GM23338 (cell line): ENCODE results near the gene MAVS. TPM values are rescaled to one million over a fixed set of nuclear protein-coding genes. Genes with fewer than 3 reads are reported as not detected.

ENCODE experiments used
- ATAC-seq: fragments of 200-7000 bp; cut with Tn5 transposase; 3 replicates; pipeline ENCODE4 v1.9.1; 2020
- DNase-seq: peaks from one replicate; pipeline ENCODE4 v3.0.0-alpha.2; 2015; ENCODE audit warnings: low spot score
- H2AFZ ChIP-seq: fragments of 200-600 bp; sonication (generic); 2 replicates; pipeline ENCODE4 v1.8.0; 2016; ENCODE audit warnings: antibody characterized with exemption, mild to moderate bottlenecking, moderate library complexity
- H3F3A ChIP-seq: fragments of 200-600 bp; sonication (generic); replicated peaks from 2 replicates; pipeline ENCODE4 v1.8.0; 2017; ENCODE audit warnings: antibody characterized with exemption, mixed run types, low read depth
- H3K27ac ChIP-seq: fragments of 200-600 bp; sonication (generic); 2 replicates; pipeline ENCODE4 v1.6.1; 2016; ENCODE audit warnings: low read depth
- H3K27me3 ChIP-seq: fragments of 200-600 bp; sonication (generic); 2 replicates; pipeline ENCODE4 v1.8.0; 2016; ENCODE audit warnings: mild to moderate bottlenecking, mixed run types, moderate library complexity; ENCODE audit not compliant: insufficient read depth
- H3K36me3 ChIP-seq: fragments of 200-600 bp; sonication (generic); 2 replicates; pipeline ENCODE4 v1.8.0; 2016; ENCODE audit warnings: mild to moderate bottlenecking; ENCODE audit not compliant: insufficient read depth
- H3K4me1 ChIP-seq: fragments of 200-600 bp; sonication (generic); 2 replicates; pipeline ENCODE4 v1.8.0; 2016; ENCODE audit warnings: mild to moderate bottlenecking, moderate library complexity; ENCODE audit not compliant: insufficient read depth
- H3K4me2 ChIP-seq: fragments of 200-600 bp; sonication (generic); 2 replicates; pipeline ENCODE4 v1.7.1; 2017; ENCODE audit warnings: mixed run types
- H3K4me3 ChIP-seq: fragments of 200-600 bp; sonication (generic); 2 replicates; pipeline ENCODE4 v1.6.1; 2016; ENCODE audit warnings: mixed run types
- H3K79me2 ChIP-seq: fragments of 200-600 bp; sonication (generic); replicated peaks from 2 replicates; pipeline ENCODE4 v1.8.0; 2017; ENCODE audit warnings: mild to moderate bottlenecking; ENCODE audit not compliant: insufficient read depth
- H3K9me2 ChIP-seq: fragments of 200-600 bp; sonication (generic); 2 replicates; pipeline ENCODE4 v1.8.0; 2017; ENCODE audit not compliant: insufficient read depth
- H4K20me1 ChIP-seq: fragments of 200-600 bp; sonication (generic); replicated peaks from 2 replicates; pipeline ENCODE4 v1.8.0; 2017; ENCODE audit warnings: mild to moderate bottlenecking; ENCODE audit not compliant: insufficient read depth
- H3K27ac Mint-ChIP-seq: 2 replicates; pipeline ENCODE4 v1.8.0; 2020; ENCODE audit warnings: inconsistent platforms, mild to moderate bottlenecking, moderate library complexity, mixed read lengths
- H3K27me3 Mint-ChIP-seq: 3 replicates; pipeline ENCODE4 v1.8.0; 2022; ENCODE audit warnings: low read depth, mild to moderate bottlenecking, moderate library complexity, mixed read lengths, inconsistent platforms; ENCODE audit not compliant: insufficient read depth, poor library complexity
- H3K36me3 Mint-ChIP-seq: 3 replicates; pipeline ENCODE4 v1.8.0; 2021; ENCODE audit warnings: low read depth, mild to moderate bottlenecking, inconsistent platforms, moderate library complexity, mixed read lengths
- H3K4me1 Mint-ChIP-seq: 3 replicates; pipeline ENCODE4 v1.8.0; 2020; ENCODE audit warnings: mild to moderate bottlenecking, inconsistent platforms, mixed read lengths
- H3K4me3 Mint-ChIP-seq: 3 replicates; pipeline ENCODE4 v1.8.0; 2021; ENCODE audit warnings: moderate library complexity, mild to moderate bottlenecking, inconsistent platforms, mixed read lengths
- H3K9me3 Mint-ChIP-seq: 3 replicates; pipeline ENCODE4 v1.8.0; 2020; ENCODE audit warnings: moderate library complexity, mild to moderate bottlenecking, inconsistent platforms, mixed read lengths
- CREB1 ChIP-seq: fragments of 250-450 bp; sonication (Bioruptor Pico); IDR thresholded peaks from 2 replicates; pipeline ENCODE4 v1.5.0; 2020; ENCODE audit warnings: low read depth, mild to moderate bottlenecking, moderate library complexity
- CTCF ChIP-seq, 2 experiments: fragments of 200-600 bp in 1 of 2; sonication (generic) in 1 of 2; conservative IDR thresholded peaks; 2 replicates each; pipeline versions ENCODE4 v1.5.1 to v1.6.1; 2016 to 2017; ENCODE audit warnings: antibody characterized with exemption in 2 of 2, low read depth in 2 of 2, mild to moderate bottlenecking in 2 of 2, moderate library complexity in 1 of 2
- ETS1 ChIP-seq: IDR thresholded peaks from 2 replicates; pipeline ENCODE4 v1.6.1; 2016; ENCODE audit warnings: antibody characterized with exemption
- EZH2 ChIP-seq: fragments of 200-600 bp; sonication (generic); IDR thresholded peaks from one replicate; pipeline ENCODE4 v1.8.0; 2017; ENCODE audit warnings: antibody characterized with exemption, mild to moderate bottlenecking, low read depth; ENCODE audit not compliant: unreplicated experiment
- EZH2phosphoT487 ChIP-seq: fragments of 200-600 bp; sonication (generic); IDR thresholded peaks from one replicate; pipeline ENCODE4 v1.8.1; 2018; ENCODE audit warnings: antibody characterized with exemption; ENCODE audit not compliant: unreplicated experiment
- POLR2AphosphoS5 ChIP-seq: IDR thresholded peaks from 2 replicates; pipeline ENCODE4 v1.6.1; 2016; ENCODE audit warnings: antibody characterized with exemption, low read depth
- REST ChIP-seq: IDR thresholded peaks from one replicate; pipeline ENCODE4 v1.6.1; 2018; ENCODE audit warnings: antibody characterized with exemption; ENCODE audit not compliant: unreplicated experiment
- STAT1 ChIP-seq: IDR thresholded peaks from one replicate; pipeline ENCODE4 v1.6.1; 2016; ENCODE audit warnings: antibody characterized with exemption; ENCODE audit not compliant: unreplicated experiment
- ZNF114 ChIP-seq: fragments of 250-450 bp; sonication (Bioruptor Pico); IDR thresholded peaks from 2 replicates; pipeline ENCODE4 v1.5.0; 2020; ENCODE audit warnings: mild to moderate bottlenecking, moderate library complexity
- ZNF331 ChIP-seq: fragments of 250-450 bp; sonication (Bioruptor Pico); IDR thresholded peaks from 2 replicates; pipeline ENCODE4 v1.5.0; 2020; ENCODE audit warnings: low read depth, mild to moderate bottlenecking, moderate library complexity
- polyA plus RNA-seq: library from polyadenylated mRNA; unstranded; fragments of >200 nt; fragmentation: Nextera tagmentation; extraction: Ambion mirVana; gene quantifications from 2 replicates; pipeline ENCODE4 v1.2.1, GENCODE V29; 2016
- total RNA-seq: library from RNA; depleted of rRNA; stranded (reverse); fragments of >200 nt; shearing (Covaris generic); gene quantifications from 2 replicates; pipeline ENCODE4 v1.2.3, GENCODE V29; 2014

MAVS gene
- total and polyA plus RNA-seq, 2 experiments from 2014 or later: 5.2 to 21.8 TPM

GRCh38 chr20:3825526-3825925, 21.1 kb upstream of the MAVS start:
- H3K4me3 Mint-ChIP-seq: no peak overlapping the region
- peak; percentile 71 for ATAC-seq
- H3K27ac Mint-ChIP-seq: no peak overlapping the region

GRCh38 chr20:3826420-3826819, 20.2 kb upstream of the MAVS start:
- DNase-seq (no peak), ATAC-seq (no peak)
- Histone ChIP-seq H3K4me3 (no peak overlapping the region), H3K27ac (no peak overlapping the region), H3F3A (no peaks in the 10 kb centered on the region; the same call in 1 of the 2 replicates), H3K9me2 (no peaks in the 10 kb centered on the region), H3K27me3 (no peaks in the 10 kb centered on the region), H3K4me2 (no peak overlapping the region), H3K79me2 (no peaks in the 10 kb centered on the region), H4K20me1 (no peaks in the 10 kb centered on the region), H2AFZ (no peak overlapping the region), H3K36me3 (no peaks in the 10 kb centered on the region), H3K4me1 (no peaks in the 10 kb centered on the region)
- H3K9me3 Mint-ChIP-seq: no peaks in the 10 kb centered on the region
- peaks cover 5% of the 10 kb centered on the region; the same call in 1 of the 3 replicates for H3K4me1 Mint-ChIP-seq
- TF ChIP-seq ZNF331 (no peak), POLR2AphosphoS5 (no peak)
- no peaks in the 10 kb centered on the region; the same call in 2 of the 3 replicates for H3K36me3 Mint-ChIP-seq
- no peak overlapping the region for H3K4me3 Mint-ChIP-seq
- no peak overlapping the region for H3K27ac Mint-ChIP-seq
- H3K27me3 Mint-ChIP-seq: peaks cover 2% of the 10 kb centered on the region

More at GRCh38 chr20:3825526-3825925, 21.1 kb upstream of the MAVS start:
- no peaks in the 10 kb centered on the region for H3K27me3 ChIP-seq
- Mint-ChIP-seq H3K4me1 (peaks cover 5% of the 10 kb centered on the region; the same call in 2 of the 3 replicates), H3K36me3 (no peaks in the 10 kb centered on the region; the same call in 1 of the 3 replicates), H3K9me3 (no peaks in the 10 kb centered on the region), H3K27me3 (peaks cover 5% of the 10 kb centered on the region)
- no peak overlapping the region for H2AFZ ChIP-seq
- no peaks in the 10 kb centered on the region for H3K79me2 ChIP-seq
- H3K9me2 ChIP-seq: no peaks in the 10 kb centered on the region
- H4K20me1 ChIP-seq: no peaks in the 10 kb centered on the region
- H3K4me1 ChIP-seq: no peaks in the 10 kb centered on the region
- H3K4me2 ChIP-seq: no peak overlapping the region
- H3K36me3 ChIP-seq: no peaks in the 10 kb centered on the region
- peak; percentile 54 for DNase-seq
- H3K4me3 ChIP-seq: no peak overlapping the region
- TF ChIP-seq EZH2: no peak
- TF ChIP-seq CTCF (conservative IDR thresholded peaks at IDR 0.05; ENCODE audit: low read depth in 2 of 2): peak; percentile 3 to 51; a peak in 2 of 4 replicates
- peaks cover 4% of the 10 kb centered on the region; the same call in 1 of the 2 replicates for H3F3A ChIP-seq
- 0 out of 2 replicates have a peak overlapping the region, but pooled peaks have one; percentile 39 for H3K27ac ChIP-seq

GRCh38 chr20:3828798-3829197, 17.8 kb upstream of the MAVS start:
- H3K4me1 ChIP-seq: no peaks in the 10 kb centered on the region
- Mint-ChIP-seq H3K4me1 (no peaks in the 10 kb centered on the region), H3K27ac (no peak overlapping the region)
- TF ChIP-seq POLR2AphosphoS5 (no peak), STAT1 (no peak), EZH2 (no peak), REST (no peak), ZNF114 (CRISPR knock-in tag) (no peak), EZH2phosphoT487 (no peak), CREB1 (CRISPR knock-in tag) (no peak), ETS1 (no peak)

More at GRCh38 chr20:3828798-3829197, 17.8 kb upstream of the MAVS start:
- Histone ChIP-seq H2AFZ (no peak overlapping the region), H4K20me1 (no peaks in the 10 kb centered on the region), H3K4me2 (no peak overlapping the region), H3K9me2 (no peaks in the 10 kb centered on the region), H3F3A (no peaks in the 10 kb centered on the region), H3K36me3 (no peaks in the 10 kb centered on the region), H3K4me3 (no peak overlapping the region), H3K27me3 (no peaks in the 10 kb centered on the region), H3K79me2 (no peaks in the 10 kb centered on the region), H3K27ac (no peak overlapping the region)
- H3K4me3 Mint-ChIP-seq: no peak overlapping the region
- H3K27me3 Mint-ChIP-seq: peaks cover 2% of the 10 kb centered on the region
- H3K36me3 Mint-ChIP-seq: no peaks in the 10 kb centered on the region
- ATAC-seq (no peak), DNase-seq (no peak)
- H3K9me3 Mint-ChIP-seq: no peaks in the 10 kb centered on the region
